GM19099 (cell line): ENCODE data around the gene KRT6C.

Experiments
- POLR2A ChIP-seq: IDR thresholded peaks from 3 replicates; pipeline ENCODE4 v1.6.1; 2011; ENCODE audit warnings: low read depth; ENCODE audit not compliant: insufficient read length; ENCODE audit errors: extremely low read depth

Gene KRT6C

GRCh38 chr12:52441320-52441911 is 32.2 kb downstream of the KRT6C start:
- TF ChIP-seq POLR2A = no peak

GRCh38 chr12:52440821-52441319 is 32.7 kb downstream of the KRT6C start:
- TF ChIP-seq POLR2A = no peak

DNA sequence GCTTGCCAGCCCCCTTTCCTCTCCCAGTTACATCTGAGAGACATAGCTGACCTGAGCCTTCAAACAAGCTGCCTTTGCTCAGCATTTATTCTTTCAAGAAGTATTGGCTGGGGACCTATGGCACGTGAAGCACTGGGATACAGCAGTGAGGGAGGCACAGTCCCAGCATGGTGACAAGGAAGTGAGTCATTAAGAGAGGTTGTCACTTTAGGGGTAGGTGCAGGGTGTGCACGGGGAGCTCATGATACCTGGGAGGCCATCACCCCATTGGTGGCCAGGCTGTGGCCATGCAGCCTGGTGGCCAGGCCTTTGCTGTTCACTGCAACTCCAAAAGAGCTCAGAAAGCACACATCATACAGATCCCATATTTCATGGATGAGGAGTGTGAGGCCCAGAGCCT is 33.8 kb downstream of the KRT6C start:
- no peak for TF ChIP-seq POLR2A

DNA sequence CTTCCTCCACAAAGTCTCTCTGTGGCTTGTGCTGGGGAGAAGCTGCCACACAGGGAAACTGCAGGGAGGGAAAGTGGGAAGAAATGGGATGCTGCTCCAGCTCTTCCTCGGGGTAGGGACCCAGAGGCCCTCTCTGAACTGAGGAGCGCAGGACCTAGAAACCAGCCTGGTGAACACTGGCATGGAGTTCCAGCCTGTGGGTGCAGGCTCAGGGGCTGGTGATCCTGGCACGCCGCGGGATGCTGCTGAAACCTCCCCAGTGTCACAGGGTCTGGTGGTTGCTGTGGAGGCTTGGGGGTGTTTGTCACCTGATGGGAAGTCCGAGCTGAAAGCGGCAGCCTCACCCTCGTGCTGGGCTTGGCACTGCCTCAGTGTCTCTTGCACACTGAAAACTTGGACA is 34.2 kb downstream of the KRT6C start:
- no peak for TF ChIP-seq POLR2A

- no peak for TF ChIP-seq POLR2A
Measured at GRCh38 chr12:52438305-52439301, 35.0 kb downstream of the KRT6C start.

- TF ChIP-seq POLR2A = no peak
Measured at GRCh38 chr12:52437508-52437907, 36.1 kb downstream of the KRT6C start.

DNA sequence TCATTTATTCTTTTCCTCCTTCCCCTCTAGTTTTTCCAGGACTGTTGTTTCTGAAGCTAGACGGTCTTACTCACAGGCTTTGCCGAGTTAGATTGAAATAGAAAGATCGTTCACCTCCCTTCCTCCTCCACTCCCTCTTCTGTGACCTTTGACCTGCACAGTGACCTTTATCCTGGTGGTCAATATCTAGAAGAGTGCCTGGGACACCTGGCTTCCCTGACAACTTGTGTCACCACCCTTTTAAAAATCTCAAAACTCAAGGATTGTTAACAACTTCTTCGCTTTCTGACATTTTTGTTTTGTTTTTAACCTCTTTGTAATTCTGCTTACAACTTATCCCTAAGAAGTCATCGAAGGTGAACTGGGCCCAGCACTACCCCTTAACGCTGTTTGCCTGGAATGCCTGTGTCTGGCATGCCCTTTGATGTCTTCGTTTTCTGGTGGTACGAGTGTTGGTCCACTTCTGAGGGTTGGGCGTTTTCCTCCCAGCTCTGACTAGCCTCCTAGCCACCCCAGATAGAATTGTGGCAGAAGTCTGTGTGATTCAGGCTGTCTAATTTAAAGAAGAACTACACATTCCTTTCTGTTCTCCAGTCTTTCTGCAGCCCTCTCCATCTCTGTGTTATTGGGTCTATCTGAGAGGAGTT is 36.7 kb downstream of the KRT6C start:
- no peak for TF ChIP-seq POLR2A

DNA sequence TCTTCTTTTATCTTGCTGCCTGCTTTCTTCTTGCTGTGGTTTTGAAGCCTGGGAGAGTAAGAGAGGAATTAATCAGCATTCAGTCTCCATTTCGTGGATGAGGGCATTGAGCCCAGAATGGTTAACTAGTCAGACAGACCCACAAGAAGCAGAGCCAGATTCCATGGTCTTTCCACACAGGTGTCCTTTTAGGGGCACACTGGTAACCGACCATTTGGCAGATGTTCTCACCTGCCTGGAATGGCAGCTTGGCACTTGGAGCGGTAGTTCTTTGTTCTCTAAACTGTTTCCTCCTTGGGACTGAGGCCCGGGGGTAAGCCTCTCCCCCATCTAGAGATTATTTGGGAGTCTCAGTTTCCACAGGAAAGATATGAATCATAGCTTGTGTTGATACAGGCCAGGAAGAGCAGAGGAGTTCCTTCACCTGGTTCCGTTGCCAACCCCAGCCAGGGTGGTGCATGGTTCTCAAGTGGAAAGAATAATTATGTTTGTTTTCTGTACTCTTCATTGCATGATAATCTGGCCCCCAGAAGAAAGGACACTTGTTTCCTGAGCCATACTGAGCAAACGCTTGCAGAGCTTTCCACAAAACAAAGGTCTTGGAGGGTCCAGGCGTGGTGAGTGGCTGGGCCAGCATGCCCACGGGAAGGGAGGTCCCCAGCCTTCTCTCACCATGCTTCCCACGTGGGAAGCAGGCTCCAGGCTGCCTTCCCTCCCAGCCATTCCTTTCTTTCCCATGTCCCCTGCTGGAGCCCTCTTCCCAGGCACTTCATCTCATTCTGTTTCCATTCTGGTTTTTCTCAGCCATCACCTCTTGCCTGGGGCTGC is 37.4 kb downstream of the KRT6C start:
- no peak for TF ChIP-seq POLR2A

DNA sequence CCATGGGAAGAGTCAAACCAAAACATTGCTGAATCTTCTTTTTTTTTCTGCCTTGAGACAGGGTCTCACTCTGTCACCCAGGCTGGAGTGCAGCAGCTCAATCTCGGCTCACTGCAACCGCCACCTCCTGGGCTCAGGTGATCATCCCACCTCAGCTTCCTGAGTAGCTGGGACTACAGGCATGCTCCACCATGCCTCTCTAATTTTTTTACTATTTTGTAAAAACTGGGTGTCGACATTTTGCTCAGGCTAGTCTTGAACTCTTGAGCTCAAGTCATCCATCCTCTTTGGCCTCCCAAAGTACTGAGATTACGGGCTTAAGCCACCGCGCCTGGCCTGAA is 38.0 kb downstream of the KRT6C start:
- no peak for TF ChIP-seq POLR2A

DNA sequence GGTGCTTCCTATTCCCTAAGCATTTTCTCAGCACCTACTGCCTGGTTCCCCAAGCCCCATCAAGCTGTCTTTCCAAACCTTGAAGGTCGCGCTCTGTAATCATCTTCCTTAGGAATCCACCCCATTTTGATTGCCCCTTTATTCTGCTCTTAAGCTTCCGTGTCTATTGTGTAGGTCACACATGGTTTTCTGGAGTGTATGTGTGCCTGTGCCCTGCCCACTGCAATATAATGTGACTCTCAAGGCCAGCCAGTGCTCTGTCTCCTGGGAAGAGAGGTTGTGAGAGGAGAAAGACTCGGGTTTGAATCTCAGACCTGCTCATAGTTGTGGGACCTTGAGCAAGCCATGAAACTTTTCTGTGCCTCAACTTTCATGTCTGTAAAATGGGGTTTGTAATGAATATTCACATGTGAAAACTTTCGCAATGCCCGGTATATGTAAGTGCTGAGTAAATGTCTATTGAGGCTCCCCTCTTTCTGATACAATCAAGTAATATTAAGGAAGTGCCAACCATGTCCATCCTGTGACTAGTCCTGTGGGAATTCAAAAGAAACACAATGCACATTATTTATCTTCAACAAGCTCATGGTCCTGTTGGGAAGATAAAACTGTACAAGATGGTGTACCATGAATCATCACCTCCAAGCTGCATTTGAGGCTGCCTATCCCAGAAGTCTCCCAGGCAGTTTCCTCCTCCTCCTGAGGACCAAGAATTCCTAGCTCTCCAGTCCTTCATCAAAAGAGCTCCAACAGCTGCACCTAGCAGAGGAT is 38.7 kb downstream of the KRT6C start:
- no peak for TF ChIP-seq POLR2A

DNA sequence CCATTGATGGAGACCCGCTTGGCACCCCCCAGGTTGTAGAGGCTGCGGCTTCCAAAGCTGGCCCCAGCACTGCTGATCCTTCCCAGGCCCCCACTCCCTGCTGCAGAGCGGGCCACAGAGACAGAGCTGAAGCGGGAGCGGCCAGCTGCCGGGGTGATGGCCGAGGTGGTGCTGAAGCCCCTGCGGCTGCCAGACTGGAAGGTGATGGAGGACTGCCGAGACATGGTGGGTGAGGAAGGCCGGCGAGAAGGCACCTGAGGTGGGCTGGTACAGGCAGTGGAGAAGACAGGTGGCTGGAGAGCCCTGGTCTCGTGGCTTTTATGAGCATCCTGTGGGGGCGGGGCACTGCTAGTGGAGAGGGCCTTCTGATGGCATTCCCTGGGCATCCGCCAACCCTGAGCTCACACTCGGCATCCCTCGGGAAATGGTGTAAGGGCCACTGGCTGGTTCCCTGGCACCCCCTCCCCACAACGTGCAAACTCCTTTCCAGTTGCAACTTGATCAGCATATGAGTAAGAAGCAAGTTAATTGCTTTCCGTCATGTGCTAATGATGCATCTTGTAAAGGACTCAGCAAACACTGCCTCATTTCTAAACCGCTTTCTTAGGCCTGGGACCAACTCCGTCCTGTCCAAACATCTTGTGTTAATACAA is 39.4 kb downstream of the KRT6C start, which contains the start of gene KRT75:
Gene KRT75, minus strand, starts transcription at position 291 of the 653 bp plus-strand sequence. Its CDS starts 67 bp downstream, at position 224.
- TF ChIP-seq POLR2A = no peak

DNA sequence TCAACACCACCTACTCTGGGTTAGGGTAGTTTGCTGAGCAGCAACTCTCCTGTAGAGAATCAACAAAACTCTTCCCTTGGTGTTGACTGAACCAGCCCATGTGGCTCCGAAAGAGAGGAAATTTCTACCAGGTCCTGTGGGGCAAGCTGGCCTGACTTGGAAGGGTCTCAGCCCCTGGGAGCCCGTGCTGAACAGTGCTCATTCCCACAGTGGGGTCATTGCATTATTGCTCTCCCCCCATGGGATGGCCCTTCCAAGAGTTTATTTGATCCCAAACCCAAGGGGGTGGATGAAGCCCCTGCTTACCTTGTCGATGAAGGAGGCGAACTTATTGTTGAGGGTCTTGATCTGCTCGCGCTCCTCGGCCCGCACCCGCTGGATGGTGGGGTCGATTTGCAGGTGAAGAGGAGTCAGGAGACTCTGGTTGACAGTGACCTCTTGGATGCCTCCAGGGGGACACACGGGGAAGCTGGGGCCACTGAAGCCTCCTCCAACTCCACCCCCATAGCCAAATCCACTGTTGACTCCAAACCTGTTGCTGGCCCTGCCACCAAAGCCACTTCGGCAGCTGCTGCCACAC is 40.0 kb downstream of the KRT6C start:
- no peak for TF ChIP-seq POLR2A
